Erythroblast (primary cell): ENCODE measurements around the gene SPRYD4.

Source experiments
- GATA1 ChIP-seq: IDR thresholded peaks from 2 replicates; pipeline ENCODE4 v1.6.1; 2011; ENCODE audit warnings: low read depth, mild to moderate bottlenecking, control low read depth, low read length, moderate library complexity
- POLR2A ChIP-seq: IDR thresholded peaks from 2 replicates; pipeline ENCODE4 v1.6.1; 2011; ENCODE audit warnings: mild to moderate bottlenecking, low read length

- TF ChIP-seq POLR2A (peak; percentile 95), GATA1 (no peak)
Measured at GRCh38 chr12:56468216-56469006, at the start of gene SPRYD4.
